Measurements from ENCODE around the gene MYO15B. TPM values are rescaled to one million over a fixed set of nuclear protein-coding genes. Genes with fewer than 3 reads are reported as not detected.

The MYO15B gene
- total RNA-seq, 1 donor from 2014 or later, result 285 TPM

GRCh38 chr17:75550139-75550465 lies 37.5 kb upstream of the MYO15B start:
- Histone ChIP-seq H3K9me3 (no peaks in the 10 kb centered on the region), H3K4me3 (no peak overlapping the region), H3K27ac (no peak overlapping the region), H3K27me3 (no peaks in the 10 kb centered on the region), H3K4me1 (no peaks in the 10 kb centered on the region), H3K36me3 (no peaks in the 10 kb centered on the region)
- no peak for DNase-seq (ENCODE audit: low spot score in 2 of 2)
- TF ChIP-seq CTCF (IDR thresholded peaks at IDR 0.05), result no peak
- intact Hi-C loops (cut with DNase I), result no loop called here

GRCh38 chr17:75551266-75551665 lies 36.3 kb upstream of the MYO15B start:
- DNase-seq (ENCODE audit: low spot score in 2 of 2), result no peak
- Histone ChIP-seq H3K27me3 (no peaks in the 10 kb centered on the region), H3K4me3 (no peak overlapping the region), H3K4me1 (no peaks in the 10 kb centered on the region), H3K36me3 (no peaks in the 10 kb centered on the region), H3K27ac (no peak overlapping the region), H3K9me3 (no peaks in the 10 kb centered on the region)
- TF ChIP-seq CTCF (IDR thresholded peaks at IDR 0.05), result no peak
- intact Hi-C loops (cut with DNase I), result no loop called here

GRCh38 chr17:75552425-75553294 lies 34.9 kb upstream of the MYO15B start:
- Histone ChIP-seq H3K4me1 (peaks cover 0 to 2% of the 10 kb centered on the region in 2 donors), H3K9me3 (no peaks in the 10 kb centered on the region), H3K27me3 (no peaks in the 10 kb centered on the region), H3K36me3 (no peaks in the 10 kb centered on the region), H3K4me3 (no peak overlapping the region), H3K27ac (no peak overlapping the region)
- TF ChIP-seq CTCF (IDR thresholded peaks at IDR 0.05), result no peak
- DNase-seq (ENCODE audit: low spot score in 2 of 2), result no peak
- intact Hi-C loops (cut with DNase I), result no loop called here

GRCh38 chr17:75553295-75554110 lies 34.1 kb upstream of the MYO15B start:
- no peak for TF ChIP-seq CTCF (IDR thresholded peaks at IDR 0.05)
- H3K27ac ChIP-seq, result no peak overlapping the region
- intact Hi-C loops (cut with DNase I), result no loop called here

GRCh38 chr17:75555679-75556153 lies 31.9 kb upstream of the MYO15B start:
- no peak for DNase-seq (ENCODE audit: low spot score in 2 of 2)
- H3K4me3 ChIP-seq, result no peak overlapping the region
- H3K27me3 ChIP-seq, result no peaks in the 10 kb centered on the region
- no peaks in the 10 kb centered on the region for H3K36me3 ChIP-seq
- H3K27ac ChIP-seq, result no peak overlapping the region
- no peak for TF ChIP-seq CTCF (IDR thresholded peaks at IDR 0.05)
- no peaks in the 10 kb centered on the region for H3K9me3 ChIP-seq
- peaks cover 0 to 2% of the 10 kb centered on the region in 2 donors for H3K4me1 ChIP-seq
- intact Hi-C loops (cut with DNase I), result no loop called here

More at GRCh38 chr17:75553295-75554110, 34.1 kb upstream of the MYO15B start:
- H3K4me1 ChIP-seq, result peaks cover 0 to 2% of the 10 kb centered on the region in 2 donors
- no peak overlapping the region for H3K4me3 ChIP-seq
- DNase-seq (ENCODE audit: low spot score in 2 of 2), result no peak
- no peaks in the 10 kb centered on the region for H3K27me3 ChIP-seq
- no peaks in the 10 kb centered on the region for H3K9me3 ChIP-seq
- H3K36me3 ChIP-seq, result no peaks in the 10 kb centered on the region
